Activated naive CD4-positive, alpha-beta T cell treated with anti-CD3 and anti-CD28 coated beads, Interleukin-2, amount 50 U/mL, for 24 hours (primary cell): ENCODE data around the gene UNC45B.
"Not testable (repeated sequence)": the region's sequence is repeated elsewhere in the genome, so short reads cannot be mapped to it uniquely, and the experiment has no call there.

Experiments
- H3K27ac Mint-ChIP-seq: one replicate; pipeline ENCODE4 v1.8.0; 2021; ENCODE audit warnings: mild to moderate bottlenecking, mixed read lengths
- H3K27me3 Mint-ChIP-seq: one replicate; pipeline ENCODE4 v1.8.0; 2021; ENCODE audit warnings: mixed read lengths
- H3K36me3 Mint-ChIP-seq: one replicate; pipeline ENCODE4 v1.8.0; 2021; ENCODE audit warnings: mixed read lengths
- H3K4me1 Mint-ChIP-seq: one replicate; pipeline ENCODE4 v1.8.0; 2021; ENCODE audit warnings: mixed read lengths
- H3K4me3 Mint-ChIP-seq: one replicate; pipeline ENCODE4 v1.8.0; 2021; ENCODE audit warnings: mild to moderate bottlenecking, mixed read lengths
- H3K9me3 Mint-ChIP-seq: one replicate; pipeline ENCODE4 v1.8.0; 2021; ENCODE audit warnings: mixed read lengths

UNC45B gene

DNA sequence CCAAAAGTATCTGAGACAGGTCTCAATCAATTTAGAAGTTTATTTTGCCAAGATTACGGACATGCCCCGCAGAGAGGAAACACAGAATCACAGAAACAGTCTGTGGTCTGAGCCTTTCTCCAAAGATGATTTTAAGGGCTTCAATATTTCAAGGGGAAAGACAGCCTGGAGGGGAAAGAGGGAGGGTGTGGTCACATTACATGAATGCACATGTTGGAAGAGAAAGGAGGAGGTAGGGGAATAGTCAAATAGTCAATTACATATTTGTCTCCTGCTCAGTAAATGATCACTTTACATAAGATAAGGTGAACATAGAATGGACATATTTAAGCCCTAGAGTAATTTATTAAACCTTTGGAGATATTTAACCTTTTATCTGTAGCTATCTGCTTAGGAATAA lies 12.3 kb downstream of the UNC45B start:
- Mint-ChIP-seq H3K4me1 (peaks cover 47% of the 10 kb centered on the region), H3K9me3 (no peaks in the 10 kb centered on the region), H3K36me3 (no peaks in the 10 kb centered on the region), H3K4me3 (no peak overlapping the region), H3K27me3 (no peaks in the 10 kb centered on the region), H3K27ac (peak overlapping the region; percentile 3)

- Mint-ChIP-seq H3K27me3 (no peaks in the 10 kb centered on the region), H3K4me1 (peaks cover 53% of the 10 kb centered on the region), H3K4me3 (peak overlapping the region; percentile 68), H3K9me3 (no peaks in the 10 kb centered on the region), H3K36me3 (no peaks in the 10 kb centered on the region), H3K27ac (peak overlapping the region; percentile 80)
Measured at GRCh38 chr17:35160354-35161201, 13.0 kb downstream of the UNC45B start.

DNA sequence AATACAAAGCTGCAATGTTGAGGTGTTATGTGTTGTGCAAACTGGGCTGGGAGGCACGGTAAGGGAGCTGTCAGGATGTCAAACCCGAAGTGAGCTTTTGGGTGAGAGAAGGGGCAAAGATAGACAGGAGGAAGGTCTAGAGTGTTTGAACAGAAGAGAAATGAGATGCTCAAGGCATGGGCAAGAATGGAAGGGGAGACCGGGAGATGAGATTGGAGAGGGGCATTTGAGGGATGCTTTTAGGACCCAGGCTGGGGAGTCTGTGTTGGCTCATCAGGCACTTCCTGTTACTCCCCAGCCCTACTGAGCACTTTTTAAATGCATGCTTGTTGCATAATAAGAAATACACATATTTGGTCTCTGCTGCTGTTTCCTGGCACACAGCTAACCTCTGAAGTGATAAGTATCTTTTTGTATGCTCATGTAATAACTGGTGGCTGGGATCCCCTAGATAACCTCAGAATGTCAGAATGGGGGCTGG lies 13.7 kb downstream of the UNC45B start:
- Mint-ChIP-seq H3K36me3 (no peaks in the 10 kb centered on the region), H3K27ac (peak overlapping the region; percentile 80), H3K9me3 (no peaks in the 10 kb centered on the region), H3K4me3 (peak overlapping the region; percentile 68), H3K27me3 (no peaks in the 10 kb centered on the region), H3K4me1 (peaks cover 57% of the 10 kb centered on the region)

DNA sequence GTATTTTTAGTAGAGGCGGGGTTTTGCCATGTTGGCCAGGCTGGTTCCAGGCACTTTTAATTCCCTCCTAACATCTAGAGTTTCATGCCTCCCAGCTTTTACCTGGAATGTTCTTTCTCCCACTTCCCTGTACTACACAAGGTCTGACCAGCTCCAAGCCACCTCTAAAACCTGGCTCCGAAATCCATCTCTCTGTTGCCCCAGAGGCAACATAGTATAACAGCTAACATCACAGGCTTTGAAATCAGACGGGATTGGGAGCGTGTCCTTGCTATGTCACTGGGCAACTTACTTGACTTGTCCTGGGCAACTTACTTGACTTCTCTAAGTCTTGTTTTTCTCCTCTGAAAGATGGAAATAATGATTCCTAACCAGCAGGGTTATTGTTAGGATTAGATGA lies 15.1 kb downstream of the UNC45B start:
- no peak overlapping the region for H3K4me3 Mint-ChIP-seq
- H3K27me3 Mint-ChIP-seq, result no peaks in the 10 kb centered on the region
- no peak overlapping the region for H3K27ac Mint-ChIP-seq
- no peaks in the 10 kb centered on the region for H3K36me3 Mint-ChIP-seq
- no peaks in the 10 kb centered on the region for H3K9me3 Mint-ChIP-seq
- peaks cover 58% of the 10 kb centered on the region for H3K4me1 Mint-ChIP-seq

DNA sequence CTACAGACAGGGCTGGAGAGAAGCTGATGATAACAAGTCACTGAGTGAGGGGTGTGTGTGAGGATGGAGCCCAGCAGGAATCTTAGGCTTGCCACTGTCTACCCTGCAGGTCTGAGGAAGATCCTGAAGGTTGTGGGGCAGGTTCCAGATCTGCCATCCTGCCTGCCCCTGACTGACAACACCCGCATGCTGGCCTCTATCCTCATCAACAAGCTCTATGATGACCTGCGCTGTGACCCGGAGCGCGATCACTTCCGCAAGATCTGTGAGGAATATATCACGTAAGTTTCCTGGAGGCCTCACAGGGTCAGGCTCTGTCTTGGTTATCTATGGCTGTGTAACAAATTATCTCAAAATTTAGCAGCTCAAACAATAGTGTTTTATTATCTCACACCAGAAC lies 16.3 kb downstream of the UNC45B start:
- Mint-ChIP-seq H3K27ac (no peak overlapping the region), H3K4me3 (no peak overlapping the region), H3K4me1 (peaks cover 58% of the 10 kb centered on the region), H3K9me3 (no peaks in the 10 kb centered on the region), H3K36me3 (no peaks in the 10 kb centered on the region), H3K27me3 (no peaks in the 10 kb centered on the region)

- Mint-ChIP-seq H3K27me3 (no peaks in the 10 kb centered on the region), H3K27ac (no peak overlapping the region), H3K4me3 (no peak overlapping the region), H3K36me3 (no peaks in the 10 kb centered on the region), H3K9me3 (no peaks in the 10 kb centered on the region), H3K4me1 (peaks cover 52% of the 10 kb centered on the region)
Measured at GRCh38 chr17:35164716-35165115, 17.1 kb downstream of the UNC45B start.

GRCh38 chr17:35166526-35166925 lies 18.9 kb downstream of the UNC45B start:
- no peak overlapping the region for H3K4me3 Mint-ChIP-seq
- peak overlapping the region; percentile 74 for H3K27ac Mint-ChIP-seq
- no peaks in the 10 kb centered on the region for H3K27me3 Mint-ChIP-seq
- no peaks in the 10 kb centered on the region for H3K36me3 Mint-ChIP-seq
- peaks cover 38% of the 10 kb centered on the region for H3K4me1 Mint-ChIP-seq
- H3K9me3 Mint-ChIP-seq, result no peaks in the 10 kb centered on the region

GRCh38 chr17:35167046-35167445 lies 19.4 kb downstream of the UNC45B start:
- no peak overlapping the region for H3K27ac Mint-ChIP-seq
- peaks cover 38% of the 10 kb centered on the region for H3K4me1 Mint-ChIP-seq
- no peaks in the 10 kb centered on the region for H3K9me3 Mint-ChIP-seq
- H3K36me3 Mint-ChIP-seq, result no peaks in the 10 kb centered on the region
- no peak overlapping the region for H3K4me3 Mint-ChIP-seq
- H3K27me3 Mint-ChIP-seq, result no peaks in the 10 kb centered on the region

GRCh38 chr17:35167666-35168065 lies 20.0 kb downstream of the UNC45B start:
- H3K4me1 Mint-ChIP-seq, result peaks cover 37% of the 10 kb centered on the region
- no peaks in the 10 kb centered on the region for H3K27me3 Mint-ChIP-seq
- H3K4me3 Mint-ChIP-seq, result no peak overlapping the region
- H3K9me3 Mint-ChIP-seq, result no peaks in the 10 kb centered on the region
- H3K27ac Mint-ChIP-seq, result no peak overlapping the region
- H3K36me3 Mint-ChIP-seq, result no peaks in the 10 kb centered on the region

DNA sequence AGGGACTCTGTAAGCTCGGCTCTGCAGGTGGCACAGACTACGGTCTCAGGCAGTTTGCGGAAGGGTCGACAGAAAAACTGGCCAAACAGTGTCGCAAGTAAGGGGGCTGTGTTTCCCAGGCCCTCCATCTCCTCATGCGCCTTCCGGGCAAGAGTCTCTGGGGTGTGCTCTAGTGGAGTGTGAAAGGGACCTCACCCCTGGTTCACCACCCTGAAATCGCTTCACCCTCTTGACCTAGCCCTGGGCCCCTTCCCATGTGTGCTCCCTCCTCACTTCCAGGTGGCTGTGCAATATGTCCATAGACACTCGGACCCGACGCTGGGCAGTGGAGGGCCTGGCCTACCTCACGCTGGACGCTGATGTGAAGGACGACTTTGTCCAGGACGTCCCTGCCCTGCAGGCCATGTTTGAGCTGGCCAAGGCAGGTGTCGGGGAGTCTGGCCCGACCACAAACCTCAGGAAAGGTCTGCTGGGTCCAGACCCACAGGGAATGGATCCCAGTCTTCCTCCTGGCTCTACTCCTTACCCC lies 22.3 kb downstream of the UNC45B start:
- Mint-ChIP-seq H3K36me3 (no peaks in the 10 kb centered on the region), H3K27ac (peak overlapping the region; percentile 41), H3K4me3 (no peak overlapping the region), H3K9me3 (no peaks in the 10 kb centered on the region), H3K4me1 (peaks cover 45% of the 10 kb centered on the region), H3K27me3 (no peaks in the 10 kb centered on the region)

- H3K4me3 Mint-ChIP-seq, result peak overlapping the region; percentile 76
- no peaks in the 10 kb centered on the region for H3K27me3 Mint-ChIP-seq
- H3K4me1 Mint-ChIP-seq, result peaks cover 49% of the 10 kb centered on the region
- H3K27ac Mint-ChIP-seq, result peak overlapping the region; percentile 81
- H3K36me3 Mint-ChIP-seq, result no peaks in the 10 kb centered on the region
- no peaks in the 10 kb centered on the region for H3K9me3 Mint-ChIP-seq
Measured at GRCh38 chr17:35170968-35171771, 23.6 kb downstream of the UNC45B start.

DNA sequence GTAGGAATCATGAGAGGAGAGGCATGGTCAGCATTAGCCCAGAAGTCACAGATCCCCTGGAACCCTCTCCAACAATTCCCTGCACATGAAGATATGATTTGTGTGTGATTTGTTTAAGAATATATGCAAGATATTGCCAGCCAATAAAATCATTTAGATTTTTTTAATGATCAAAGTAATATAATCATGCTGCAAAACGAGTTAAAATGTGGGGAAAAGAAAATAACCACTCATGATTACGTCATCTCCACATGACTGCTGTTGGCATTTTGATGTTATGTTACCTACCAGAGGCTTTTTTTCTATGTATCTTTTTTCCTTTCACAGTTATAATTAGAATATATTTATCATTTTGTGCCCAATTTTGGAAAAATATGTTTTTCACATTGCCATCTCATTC lies 24.2 kb downstream of the UNC45B start:
- Mint-ChIP-seq H3K4me3 (peak overlapping the region; percentile 76), H3K27ac (peak overlapping the region; percentile 81), H3K36me3 (no peaks in the 10 kb centered on the region), H3K27me3 (no peaks in the 10 kb centered on the region), H3K4me1 (peaks cover 53% of the 10 kb centered on the region), H3K9me3 (no peaks in the 10 kb centered on the region)

DNA sequence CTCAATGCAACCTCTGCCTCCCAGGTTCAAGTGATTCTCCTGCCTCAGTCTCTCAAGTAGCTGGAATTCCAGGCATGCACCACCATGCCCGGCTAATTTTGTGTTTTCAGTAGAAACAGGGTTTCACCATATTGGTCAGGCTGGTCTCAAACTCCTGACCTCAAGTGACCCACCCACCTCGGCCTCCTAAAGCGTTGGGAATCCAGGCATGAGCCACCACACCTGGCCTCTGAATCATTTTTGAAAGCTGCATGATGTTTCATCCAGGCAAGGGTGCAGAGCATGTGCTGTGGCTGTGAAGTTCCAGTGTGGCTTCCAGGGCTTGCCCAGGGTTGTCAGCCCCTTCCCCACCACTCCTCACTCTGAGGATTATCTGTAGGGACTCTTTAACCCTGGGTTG lies 24.7 kb downstream of the UNC45B start:
- peak overlapping the region; percentile 70 for H3K27ac Mint-ChIP-seq

GRCh38 chr17:35174835-35175334 lies 27.3 kb downstream of the UNC45B start:
- no peaks in the 10 kb centered on the region for H3K36me3 Mint-ChIP-seq
- H3K27me3 Mint-ChIP-seq, result no peaks in the 10 kb centered on the region
- no peaks in the 10 kb centered on the region for H3K9me3 Mint-ChIP-seq
- peaks cover 81% of the 10 kb centered on the region for H3K4me1 Mint-ChIP-seq
- H3K4me3 Mint-ChIP-seq, result peak overlapping the region; percentile 40
- H3K27ac Mint-ChIP-seq, result peak overlapping the region; percentile 89

More for the DNA sequence above, 24.7 kb downstream of the UNC45B start:
- H3K36me3 Mint-ChIP-seq, H3K9me3 Mint-ChIP-seq, H3K27me3 Mint-ChIP-seq: not testable (repeated sequence)
- peaks cover 58% of the 10 kb centered on the region for H3K4me1 Mint-ChIP-seq
- peak overlapping the region; percentile 61 for H3K4me3 Mint-ChIP-seq

- H3K36me3 Mint-ChIP-seq, result no peaks in the 10 kb centered on the region
- H3K4me3 Mint-ChIP-seq, result no peak overlapping the region
- H3K27me3 Mint-ChIP-seq, result no peaks in the 10 kb centered on the region
- peak overlapping the region; percentile 43 for H3K27ac Mint-ChIP-seq
- no peaks in the 10 kb centered on the region for H3K9me3 Mint-ChIP-seq
- peaks cover 90% of the 10 kb centered on the region for H3K4me1 Mint-ChIP-seq
Measured at GRCh38 chr17:35175638-35176415, 28.2 kb downstream of the UNC45B start.
